H9 (cell line): Measurements from ENCODE around the gene BRD3OS. TPM values are rescaled to one million over a fixed set of nuclear protein-coding genes. Genes with fewer than 3 reads are reported as not detected.

Experiments
- DNase-seq: peaks from one replicate; pipeline ENCODE4 v3.0.0-alpha.2; 2017
- H2AFZ ChIP-seq: one replicate; pipeline ENCODE4 v1.6.1; 2013; ENCODE audit warnings: mild to moderate bottlenecking, low read length, control low read depth, moderate library complexity
- H2AK5ac ChIP-seq: 2 replicates; pipeline ENCODE4 v1.6.1; 2013; ENCODE audit warnings: low read length, control low read depth, mixed read lengths; ENCODE audit not compliant: insufficient read length
- H2BK120ac ChIP-seq: one replicate; pipeline ENCODE4 v1.6.1; 2013; ENCODE audit warnings: low read depth, mild to moderate bottlenecking, low read length, control low read depth, inconsistent platforms; ENCODE audit not compliant: poor library complexity, severe bottlenecking
- H2BK12ac ChIP-seq: 2 replicates; pipeline ENCODE4 v1.6.1; 2013; ENCODE audit warnings: low read length, control low read depth, mixed read lengths, low read depth; ENCODE audit not compliant: insufficient read length
- H2BK15ac ChIP-seq: 2 replicates; pipeline ENCODE4 v1.6.1; 2013; ENCODE audit warnings: low read depth, low read length, control low read depth
- H2BK20ac ChIP-seq: one replicate; pipeline ENCODE4 v1.6.1; 2013; ENCODE audit warnings: low read depth, mild to moderate bottlenecking, low read length, control low read depth, inconsistent platforms; ENCODE audit not compliant: poor library complexity, severe bottlenecking
- H2BK5ac ChIP-seq: 2 replicates; pipeline ENCODE4 v1.6.1; 2013; ENCODE audit warnings: low read length, control low read depth, mixed read lengths; ENCODE audit not compliant: insufficient read length
- H3K14ac ChIP-seq: 2 replicates; pipeline ENCODE4 v1.6.1; 2013; ENCODE audit warnings: low read length, control low read depth; ENCODE audit not compliant: insufficient read depth
- H3K18ac ChIP-seq: 2 replicates; pipeline ENCODE4 v1.6.1; 2013; ENCODE audit warnings: low read depth, mild to moderate bottlenecking, mixed read lengths, low read length, control low read depth; ENCODE audit not compliant: insufficient read length
- H3K23ac ChIP-seq: 2 replicates; pipeline ENCODE4 v1.6.1; 2013; ENCODE audit warnings: low read length, control low read depth, mixed read lengths, low read depth; ENCODE audit not compliant: insufficient read length
- H3K23me2 ChIP-seq: 2 replicates; pipeline ENCODE4 v1.6.1; 2013; ENCODE audit warnings: low read depth, mild to moderate bottlenecking, mixed read lengths, low read length, control low read depth; ENCODE audit not compliant: insufficient read length, poor library complexity, severe bottlenecking
- H3K27ac ChIP-seq: 2 replicates; pipeline ENCODE4 v1.5.1; 2013; ENCODE audit warnings: low read length, control low read depth, mixed read lengths, low read depth; ENCODE audit not compliant: insufficient read length
- H3K27me3 ChIP-seq: 2 replicates; pipeline ENCODE4 v1.6.1; 2013; ENCODE audit warnings: low read length, control low read depth, inconsistent platforms; ENCODE audit not compliant: insufficient read depth
- H3K4ac ChIP-seq: 2 replicates; pipeline ENCODE4 v1.6.1; 2013; ENCODE audit warnings: low read depth, mild to moderate bottlenecking, control low read depth, inconsistent platforms, low read length, moderate library complexity
- H3K4me1 ChIP-seq: 2 replicates; pipeline ENCODE4 v1.6.1; 2013; ENCODE audit warnings: low read length, control low read depth, inconsistent platforms; ENCODE audit not compliant: insufficient read depth
- H3K4me2 ChIP-seq: 2 replicates; pipeline ENCODE4 v1.6.1; 2013; ENCODE audit warnings: low read length, control low read depth, mixed read lengths; ENCODE audit not compliant: insufficient read length, insufficient read depth
- H3K56ac ChIP-seq: 2 replicates; pipeline ENCODE4 v1.6.1; 2013; ENCODE audit warnings: low read depth, mild to moderate bottlenecking, mixed read lengths, low read length, control low read depth; ENCODE audit not compliant: insufficient read length
- H3K79me1 ChIP-seq: 2 replicates; pipeline ENCODE4 v1.6.1; 2013; ENCODE audit warnings: low read depth, mild to moderate bottlenecking, moderate library complexity, low read length, control low read depth, inconsistent platforms; ENCODE audit not compliant: insufficient read depth, poor library complexity, severe bottlenecking
- H3K79me2 ChIP-seq: 2 replicates; pipeline ENCODE4 v1.6.1; 2013; ENCODE audit warnings: low read length, control low read depth, inconsistent platforms; ENCODE audit not compliant: insufficient read depth
- H3K9ac ChIP-seq: 2 replicates; pipeline ENCODE4 v1.6.1; 2013; ENCODE audit warnings: low read length, control low read depth, mixed read lengths; ENCODE audit not compliant: insufficient read length; ENCODE audit errors: extremely low read depth
- H3K9me3 ChIP-seq: one replicate; pipeline ENCODE4 v1.6.1; 2013; ENCODE audit warnings: low read depth, low read length, inconsistent platforms; ENCODE audit not compliant: control insufficient read depth
- H3T11ph ChIP-seq: one replicate; pipeline ENCODE4 v1.6.1; 2013; ENCODE audit warnings: mild to moderate bottlenecking, low read length, control low read depth, inconsistent platforms
- H4K20me1 ChIP-seq: one replicate; pipeline ENCODE4 v1.6.1; 2013; ENCODE audit not compliant: control insufficient read depth, insufficient read length, insufficient read depth
- H4K5ac ChIP-seq: 2 replicates; pipeline ENCODE4 v1.6.1; 2013; ENCODE audit warnings: low read depth, mild to moderate bottlenecking, mixed read lengths, low read length, control low read depth; ENCODE audit not compliant: insufficient read length
- H4K8ac ChIP-seq: replicated peaks from 2 replicates; pipeline ENCODE4 v1.6.1; 2013; ENCODE audit warnings: low read length, control low read depth, mixed read lengths, low read depth; ENCODE audit not compliant: insufficient read length
- H4K91ac ChIP-seq: 2 replicates; pipeline ENCODE4 v1.6.1; 2013; ENCODE audit warnings: low read depth, mild to moderate bottlenecking, moderate library complexity, mixed read lengths, low read length, control low read depth; ENCODE audit not compliant: insufficient read length
- H3K27ac Mint-ChIP-seq, 3 experiments: 2 replicates in 2 of 3; 3 replicates in 1 of 3; pipeline ENCODE4 v1.8.0; 2020 to 2021; ENCODE audit warnings: mixed read lengths in 3 of 3, mild to moderate bottlenecking in 1 of 3, moderate library complexity in 1 of 3
- H3K27me3 Mint-ChIP-seq: 2 replicates; pipeline ENCODE4 v1.8.0; 2021; ENCODE audit warnings: low read depth, mild to moderate bottlenecking, moderate library complexity, mixed read lengths
- H3K36me3 Mint-ChIP-seq, 3 experiments: 2 replicates in 2 of 3; 3 replicates in 1 of 3; pipeline ENCODE4 v1.8.0; 2020 to 2021; ENCODE audit warnings: low read depth in 3 of 3, mixed read lengths in 3 of 3; ENCODE audit not compliant: insufficient read depth in 1 of 3
- H3K4me1 Mint-ChIP-seq, 2 experiments: 2 replicates each; pipeline ENCODE4 v1.8.0; 2020; ENCODE audit warnings: mixed read lengths in 2 of 2
- H3K4me3 Mint-ChIP-seq, 2 experiments: 2 replicates in 1 of 2; 3 replicates in 1 of 2; pipeline ENCODE4 v1.8.0; 2020 to 2021; ENCODE audit warnings: mild to moderate bottlenecking in 2 of 2, mixed read lengths in 2 of 2, moderate library complexity in 1 of 2
- H3K9me3 Mint-ChIP-seq, 2 experiments: 2 replicates in 1 of 2; 3 replicates in 1 of 2; pipeline ENCODE4 v1.8.0; 2020; ENCODE audit warnings: mild to moderate bottlenecking in 2 of 2, mixed read lengths in 2 of 2, moderate library complexity in 1 of 2
- WGBS: extraction: QIAGEN DNeasy Blood & Tissue Kit; methylation state at CpG from one replicate; pipeline ENCODE4 v1.1.7; 2013; ENCODE audit warnings: missing lambda C conversion rate, low lambda C conversion rate, mixed read lengths; ENCODE audit not compliant: insufficient read length; ENCODE audit errors: extremely low coverage; 5-methylcytosine and 5-hydroxymethylcytosine counted together
- total RNA-seq: library from RNA; stranded (reverse); gene quantifications from 2 replicates; pipeline ENCODE4 v1.2.1, GENCODE V29; 2021
- TF ChIP-seq, protein P1 (sequence below): fragments of 200-600 bp; sonication (generic); conservative IDR thresholded peaks from 3 replicates; pipeline ENCODE4 v1.8.0; 2021; ENCODE audit warnings: antibody characterized with exemption, mild to moderate bottlenecking

Gene BRD3OS
- total RNA-seq, 1 experiment from 2014 or later = 16.4 TPM

DNA sequence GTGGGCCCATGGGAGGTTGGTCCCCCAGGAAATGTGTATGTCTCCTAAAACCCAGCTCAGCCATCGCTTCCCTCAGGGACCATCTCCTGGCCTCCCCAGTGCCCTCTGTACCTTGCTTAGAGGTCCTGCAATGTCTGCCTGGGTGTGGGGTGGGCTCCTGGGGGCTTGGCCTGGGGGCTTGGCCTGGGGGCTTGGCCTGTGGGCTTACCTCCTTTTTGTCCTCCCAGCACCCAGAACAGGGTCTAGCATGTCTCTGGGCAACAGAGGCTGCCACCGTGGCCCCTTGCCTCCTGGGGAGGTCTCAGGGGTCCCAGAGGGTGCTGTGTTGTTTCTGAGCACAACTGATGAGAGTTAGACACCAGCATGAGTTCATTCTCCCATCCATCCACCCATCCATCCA, 22.5 kb upstream of the BRD3OS start:
- H3T11ph ChIP-seq = no peak overlapping the region
- Mint-ChIP-seq H3K27ac (no peak overlapping the region), H3K9me3 (peaks cover 3 to 4% of the 10 kb centered on the region in 2 experiments; a peak in 3 of 5 replicates), H3K36me3 (no peaks in the 10 kb centered on the region), H3K27me3 (peaks cover 11% of the 10 kb centered on the region), H3K4me3 (no peak overlapping the region), H3K4me1 (no peaks in the 10 kb centered on the region)
- no peak overlapping the region for H3K27ac ChIP-seq
- H3K18ac ChIP-seq = no peak overlapping the region
- H4K8ac ChIP-seq = no peak overlapping the region
- no peak for DNase-seq
- no peak overlapping the region for H2BK5ac ChIP-seq
- H3K14ac ChIP-seq = no peak overlapping the region
- H3K79me1 ChIP-seq = no peaks in the 10 kb centered on the region
- no peak overlapping the region for H4K91ac ChIP-seq
- H3K23ac ChIP-seq = no peak overlapping the region
- TF ChIP-seq, protein P1, sequence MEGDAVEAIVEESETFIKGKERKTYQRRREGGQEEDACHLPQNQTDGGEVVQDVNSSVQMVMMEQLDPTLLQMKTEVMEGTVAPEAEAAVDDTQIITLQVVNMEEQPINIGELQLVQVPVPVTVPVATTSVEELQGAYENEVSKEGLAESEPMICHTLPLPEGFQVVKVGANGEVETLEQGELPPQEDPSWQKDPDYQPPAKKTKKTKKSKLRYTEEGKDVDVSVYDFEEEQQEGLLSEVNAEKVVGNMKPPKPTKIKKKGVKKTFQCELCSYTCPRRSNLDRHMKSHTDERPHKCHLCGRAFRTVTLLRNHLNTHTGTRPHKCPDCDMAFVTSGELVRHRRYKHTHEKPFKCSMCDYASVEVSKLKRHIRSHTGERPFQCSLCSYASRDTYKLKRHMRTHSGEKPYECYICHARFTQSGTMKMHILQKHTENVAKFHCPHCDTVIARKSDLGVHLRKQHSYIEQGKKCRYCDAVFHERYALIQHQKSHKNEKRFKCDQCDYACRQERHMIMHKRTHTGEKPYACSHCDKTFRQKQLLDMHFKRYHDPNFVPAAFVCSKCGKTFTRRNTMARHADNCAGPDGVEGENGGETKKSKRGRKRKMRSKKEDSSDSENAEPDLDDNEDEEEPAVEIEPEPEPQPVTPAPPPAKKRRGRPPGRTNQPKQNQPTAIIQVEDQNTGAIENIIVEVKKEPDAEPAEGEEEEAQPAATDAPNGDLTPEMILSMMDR = no peak
- no peaks in the 10 kb centered on the region for H3K4me1 ChIP-seq
- no CpG with 5 or more reads among the region's 2 CpGs for WGBS
- no peaks in the 10 kb centered on the region for H3K23me2 ChIP-seq
- no peak overlapping the region for H2BK12ac ChIP-seq
- no peak overlapping the region for H2BK15ac ChIP-seq
- no peak overlapping the region for H3K56ac ChIP-seq
- no peak overlapping the region for H2BK120ac ChIP-seq
- no peak overlapping the region for H2AFZ ChIP-seq
- no peaks in the 10 kb centered on the region for H3K27me3 ChIP-seq
- no peak overlapping the region for H2AK5ac ChIP-seq
- H3K9ac ChIP-seq = no peak overlapping the region
- no peak overlapping the region for H2BK20ac ChIP-seq
- H4K5ac ChIP-seq = no peak overlapping the region
- H3K4ac ChIP-seq = no peak overlapping the region
- no peaks in the 10 kb centered on the region for H3K79me2 ChIP-seq
- no peaks in the 10 kb centered on the region for H4K20me1 ChIP-seq
- no peak overlapping the region for H3K4me2 ChIP-seq
- no peaks in the 10 kb centered on the region for H3K9me3 ChIP-seq
